SK-N-MC (cell line): ENCODE measurements around the gene LINC00632.

Experiments used
- FOXP2 ChIP-seq: optimal IDR thresholded peaks from 2 replicates; pipeline ENCODE3; 2011; ENCODE audit warnings: mild to moderate bottlenecking, moderate library complexity; ENCODE audit not compliant: insufficient read depth; ENCODE audit errors: extremely low read length, control extremely low read depth
- POLR2AphosphoS5 ChIP-seq: IDR thresholded peaks from 2 replicates; pipeline ENCODE4 v1.6.1; 2012; ENCODE audit warnings: mild to moderate bottlenecking, low read depth, low read length, borderline replicate concordance

GRCh38 chrX:140701480-140701879 is 8.1 kb upstream of the LINC00632 start:
- TF ChIP-seq FOXP2 (no peak), POLR2AphosphoS5 (no peak)
